Smooth muscle cell (in vitro differentiated cells): ENCODE measurements around the gene SLC24A5. TPM values are rescaled to one million over a fixed set of nuclear protein-coding genes. Genes with fewer than 3 reads are reported as not detected.

Experiments used
- DNase-seq: peaks from one replicate; lab custom pipeline; 2025; ENCODE audit not compliant: unreplicated experiment; lab: John Stamatoyannopoulos, UW
- H2AFZ ChIP-seq: fragments of 200-600 bp; sonication (generic); 2 replicates; pipeline ENCODE4 v1.6.0; 2016; ENCODE audit warnings: antibody characterized with exemption, low read depth, mild to moderate bottlenecking
- H3F3A ChIP-seq: fragments of 200-600 bp; sonication (generic); 2 replicates; pipeline ENCODE4 v1.6.0; 2017; ENCODE audit warnings: antibody characterized with exemption, low read depth
- H3K27ac ChIP-seq: fragments of 200-600 bp; sonication (generic); 2 replicates; pipeline ENCODE4 v1.5.1; 2016; ENCODE audit warnings: low read depth, mild to moderate bottlenecking
- H3K27me3 ChIP-seq: fragments of 200-600 bp; sonication (generic); 2 replicates; pipeline ENCODE4 v1.6.1; 2016; ENCODE audit warnings: low read depth, mild to moderate bottlenecking
- H3K36me3 ChIP-seq: fragments of 200-600 bp; sonication (generic); 2 replicates; pipeline ENCODE4 v1.5.1; 2016; ENCODE audit warnings: low read depth
- H3K4me1 ChIP-seq: fragments of 200-600 bp; sonication (generic); 2 replicates; pipeline ENCODE4 v1.5.1; 2016; ENCODE audit warnings: low read depth
- H3K4me2 ChIP-seq: fragments of 200-600 bp; sonication (generic); 2 replicates; pipeline ENCODE4 v1.6.0; 2016; ENCODE audit warnings: mild to moderate bottlenecking
- H3K4me3 ChIP-seq: fragments of 200-600 bp; sonication (generic); 2 replicates; pipeline ENCODE4 v1.5.1; 2016; ENCODE audit warnings: mild to moderate bottlenecking
- H3K79me2 ChIP-seq: fragments of 200-600 bp; sonication (generic); 2 replicates; pipeline ENCODE4 v1.6.0; 2016; ENCODE audit warnings: low read depth, mild to moderate bottlenecking
- H3K9ac ChIP-seq: fragments of 200-600 bp; sonication (generic); 2 replicates; pipeline ENCODE4 v1.6.0; 2016; ENCODE audit warnings: low read depth
- H3K9me3 ChIP-seq: fragments of 200-600 bp; sonication (generic); replicated peaks from 2 replicates; pipeline ENCODE4 v1.5.1; 2016; ENCODE audit warnings: low read depth
- H4K20me1 ChIP-seq: fragments of 200-600 bp; sonication (generic); 2 replicates; pipeline ENCODE4 v1.6.0; 2016; ENCODE audit warnings: low read depth
- CTCF ChIP-seq: fragments of 200-600 bp; sonication (generic); IDR thresholded peaks from 2 replicates; pipeline ENCODE4 v1.5.1; 2017; ENCODE audit warnings: borderline replicate concordance, mild to moderate bottlenecking, antibody characterized with exemption; ENCODE audit not compliant: insufficient read depth, poor library complexity, severe bottlenecking
- WGBS: methylation state at CpG from one replicate; pipeline ENCODE4 v1.1.7; 2016; ENCODE audit warnings: low lambda C conversion rate; 5-methylcytosine and 5-hydroxymethylcytosine counted together
- polyA plus RNA-seq: library from polyadenylated mRNA; unstranded; fragments of >200 nt; fragmentation: Nextera tagmentation; extraction: Ambion mirVana; gene quantifications from 2 replicates; pipeline ENCODE4 v1.2.1, GENCODE V29; 2016
- total RNA-seq: library from RNA; depleted of rRNA; stranded (reverse); fragments of >200 nt; gene quantifications from 2 replicates; pipeline ENCODE4 v1.2.3, GENCODE V29; 2014

The SLC24A5 gene
- total and polyA plus RNA-seq, 2 experiments from 2014 or later: not detected

DNA sequence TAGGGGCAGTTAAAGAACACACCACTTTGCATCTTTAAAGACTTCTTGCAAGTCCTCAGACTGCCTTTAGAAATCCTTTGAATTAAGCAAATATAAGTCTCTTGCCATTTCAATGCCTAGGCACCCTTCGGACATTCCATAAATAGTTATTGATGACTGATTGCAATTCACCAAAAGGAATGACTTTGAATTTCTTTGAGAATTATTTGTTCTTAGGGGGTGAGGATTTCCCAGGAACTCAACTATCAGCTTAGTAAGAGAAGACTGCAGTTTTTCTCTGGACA is 57.8 kb downstream of the SLC24A5 start:
- H2AFZ ChIP-seq: peak overlapping the region; percentile 93
- no peak overlapping the region for H3K9ac ChIP-seq

GRCh38 chr15:48182749-48183148 is 62.0 kb downstream of the SLC24A5 start:
- Histone ChIP-seq H3K9ac (no peak overlapping the region), H3K9me3 (no peaks in the 10 kb centered on the region), H4K20me1 (no peaks in the 10 kb centered on the region), H3K4me3 (no peak overlapping the region), H3K27me3 (peaks cover 19% of the 10 kb centered on the region), H2AFZ (no peak overlapping the region), H3K4me2 (no peak overlapping the region), H3K27ac (no peak overlapping the region), H3K4me1 (peaks cover 7% of the 10 kb centered on the region), H3K36me3 (no peaks in the 10 kb centered on the region), H3F3A (no peaks in the 10 kb centered on the region), H3K79me2 (no peaks in the 10 kb centered on the region)
- WGBS: 82% methylated on average over 2 of the region's 2 CpGs
- DNase-seq: no peak
- no peak for TF ChIP-seq CTCF

More for the DNA sequence above, 57.8 kb downstream of the SLC24A5 start:
- DNase-seq: no peak
- H3K4me3 ChIP-seq: peak overlapping the region; percentile 83
- peaks cover 24% of the 10 kb centered on the region for H3K27me3 ChIP-seq
- TF ChIP-seq CTCF: no peak
- WGBS: 68% methylated on average over 1 of the region's 1 CpG
- peak overlapping the region; percentile 84 for H3K4me2 ChIP-seq
- no peaks in the 10 kb centered on the region for H4K20me1 ChIP-seq
- no peaks in the 10 kb centered on the region for H3K9me3 ChIP-seq
- peaks cover 4% of the 10 kb centered on the region for H3K79me2 ChIP-seq
- peaks cover 22% of the 10 kb centered on the region for H3K4me1 ChIP-seq
- H3F3A ChIP-seq: no peaks in the 10 kb centered on the region
- H3K36me3 ChIP-seq: no peaks in the 10 kb centered on the region
- H3K27ac ChIP-seq: no peak overlapping the region

GRCh38 chr15:48185529-48185928 is 64.7 kb downstream of the SLC24A5 start:
- Histone ChIP-seq H4K20me1 (no peaks in the 10 kb centered on the region), H3K79me2 (no peaks in the 10 kb centered on the region), H3K9me3 (no peaks in the 10 kb centered on the region), H3K27ac (no peak overlapping the region), H3K4me3 (no peak overlapping the region), H2AFZ (no peak overlapping the region), H3F3A (no peaks in the 10 kb centered on the region), H3K9ac (no peak overlapping the region), H3K27me3 (peaks cover 3% of the 10 kb centered on the region), H3K36me3 (no peaks in the 10 kb centered on the region), H3K4me1 (no peaks in the 10 kb centered on the region), H3K4me2 (no peak overlapping the region)
- 91% methylated on average over 3 of the region's 3 CpGs for WGBS
- DNase-seq: no peak
- TF ChIP-seq CTCF: no peak

GRCh38 chr15:48186271-48186670 is 65.5 kb downstream of the SLC24A5 start:
- 92% methylated on average over 3 of the region's 3 CpGs for WGBS
- DNase-seq: no peak
- peaks cover 6% of the 10 kb centered on the region for H3K27me3 ChIP-seq
- H4K20me1 ChIP-seq: no peaks in the 10 kb centered on the region
- H3K4me2 ChIP-seq: no peak overlapping the region
- H3K79me2 ChIP-seq: no peaks in the 10 kb centered on the region
- H2AFZ ChIP-seq: no peak overlapping the region
- no peaks in the 10 kb centered on the region for H3K9me3 ChIP-seq
- no peaks in the 10 kb centered on the region for H3K36me3 ChIP-seq
- H3K4me3 ChIP-seq: no peak overlapping the region
- no peak overlapping the region for H3K9ac ChIP-seq
- TF ChIP-seq CTCF: no peak
- H3F3A ChIP-seq: no peaks in the 10 kb centered on the region
- H3K27ac ChIP-seq: no peak overlapping the region
- H3K4me1 ChIP-seq: no peaks in the 10 kb centered on the region
